Measurements from ENCODE around the gene RPUSD4. TPM values are rescaled to one million over a fixed set of nuclear protein-coding genes. Genes with fewer than 3 reads are reported as not detected.
A peak's percentile ranks its signal among the peaks of the same experiment; 100 is the strongest.
"Not testable (repeated sequence)": the region's sequence is repeated elsewhere in the genome, so short reads cannot be mapped to it uniquely, and the experiment has no call there.

RPUSD4 gene, protein sequence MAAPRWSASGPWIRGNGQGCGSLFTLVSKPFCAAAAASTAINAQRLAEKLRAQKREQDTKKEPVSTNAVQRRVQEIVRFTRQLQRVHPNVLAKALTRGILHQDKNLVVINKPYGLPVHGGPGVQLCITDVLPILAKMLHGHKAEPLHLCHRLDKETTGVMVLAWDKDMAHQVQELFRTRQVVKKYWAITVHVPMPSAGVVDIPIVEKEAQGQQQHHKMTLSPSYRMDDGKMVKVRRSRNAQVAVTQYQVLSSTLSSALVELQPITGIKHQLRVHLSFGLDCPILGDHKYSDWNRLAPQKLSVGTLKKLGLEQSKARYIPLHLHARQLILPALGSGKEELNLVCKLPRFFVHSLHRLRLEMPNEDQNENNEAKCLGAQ
- total RNA-seq = 18.0 and 19.0 TPM in 2 replicates

DNA sequence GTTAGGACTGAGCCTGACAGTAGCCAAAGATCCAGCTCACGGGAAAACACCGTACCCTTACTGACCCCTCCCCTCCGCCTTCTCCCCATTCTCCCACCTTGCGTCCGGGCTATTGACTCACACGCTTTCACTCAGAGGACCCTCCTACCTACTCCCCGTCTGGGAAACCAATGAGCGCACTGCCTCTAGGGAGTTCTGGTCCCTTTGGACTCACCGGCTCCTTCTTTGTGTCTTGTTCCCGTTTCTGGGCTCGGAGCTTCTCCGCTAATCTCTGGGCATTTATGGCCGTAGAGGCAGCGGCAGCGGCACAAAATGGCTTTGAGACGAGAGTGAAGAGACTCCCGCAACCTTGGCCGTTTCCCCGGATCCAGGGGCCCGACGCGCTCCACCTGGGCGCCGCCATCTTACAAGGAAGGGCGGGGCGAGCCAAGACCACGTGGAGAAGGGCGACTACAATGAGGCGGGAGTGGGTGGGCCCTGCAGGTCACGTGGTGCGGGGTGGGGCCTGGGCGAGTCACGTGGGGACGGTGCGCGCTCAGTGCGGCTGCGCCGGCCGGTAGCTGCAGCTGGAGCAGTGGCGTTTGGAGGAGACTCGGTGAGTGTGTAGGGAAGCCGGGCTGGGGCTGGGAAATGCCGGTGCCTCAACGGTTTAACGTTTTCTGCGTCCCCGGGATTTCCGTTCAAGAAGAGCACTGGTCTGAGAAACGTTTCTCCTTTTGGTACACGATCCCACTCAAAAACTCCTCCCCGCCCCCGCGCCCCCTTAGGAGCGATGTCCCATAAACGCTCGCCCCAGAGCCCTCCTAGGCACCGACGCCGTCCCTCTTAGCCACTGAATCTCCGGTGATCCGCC, at the start of gene RPUSD4, which contains the start of gene FAM118B:
Gene RPUSD4, minus strand, starts transcription at position 415 of the 853 bp plus-strand sequence. Its CDS starts 12 bp downstream, at position 403.
Gene FAM118B, plus strand, starts transcription at position 547 of the 853 bp plus-strand sequence. CDS start 23,220 bp downstream, outside the sequence.
- peak; percentile 97 for DNase-seq (ENCODE audit: low read depth)
- TF ChIP-seq, protein P1, sequence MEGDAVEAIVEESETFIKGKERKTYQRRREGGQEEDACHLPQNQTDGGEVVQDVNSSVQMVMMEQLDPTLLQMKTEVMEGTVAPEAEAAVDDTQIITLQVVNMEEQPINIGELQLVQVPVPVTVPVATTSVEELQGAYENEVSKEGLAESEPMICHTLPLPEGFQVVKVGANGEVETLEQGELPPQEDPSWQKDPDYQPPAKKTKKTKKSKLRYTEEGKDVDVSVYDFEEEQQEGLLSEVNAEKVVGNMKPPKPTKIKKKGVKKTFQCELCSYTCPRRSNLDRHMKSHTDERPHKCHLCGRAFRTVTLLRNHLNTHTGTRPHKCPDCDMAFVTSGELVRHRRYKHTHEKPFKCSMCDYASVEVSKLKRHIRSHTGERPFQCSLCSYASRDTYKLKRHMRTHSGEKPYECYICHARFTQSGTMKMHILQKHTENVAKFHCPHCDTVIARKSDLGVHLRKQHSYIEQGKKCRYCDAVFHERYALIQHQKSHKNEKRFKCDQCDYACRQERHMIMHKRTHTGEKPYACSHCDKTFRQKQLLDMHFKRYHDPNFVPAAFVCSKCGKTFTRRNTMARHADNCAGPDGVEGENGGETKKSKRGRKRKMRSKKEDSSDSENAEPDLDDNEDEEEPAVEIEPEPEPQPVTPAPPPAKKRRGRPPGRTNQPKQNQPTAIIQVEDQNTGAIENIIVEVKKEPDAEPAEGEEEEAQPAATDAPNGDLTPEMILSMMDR (IDR thresholded peaks at IDR 0.05; ENCODE audit: insufficient read depth, low read depth, low read length) = no peak
- H3K4me3 ChIP-seq (ENCODE audit: low read depth, low read length) = peak within 1 kb of the TSS; percentile 96

DNA sequence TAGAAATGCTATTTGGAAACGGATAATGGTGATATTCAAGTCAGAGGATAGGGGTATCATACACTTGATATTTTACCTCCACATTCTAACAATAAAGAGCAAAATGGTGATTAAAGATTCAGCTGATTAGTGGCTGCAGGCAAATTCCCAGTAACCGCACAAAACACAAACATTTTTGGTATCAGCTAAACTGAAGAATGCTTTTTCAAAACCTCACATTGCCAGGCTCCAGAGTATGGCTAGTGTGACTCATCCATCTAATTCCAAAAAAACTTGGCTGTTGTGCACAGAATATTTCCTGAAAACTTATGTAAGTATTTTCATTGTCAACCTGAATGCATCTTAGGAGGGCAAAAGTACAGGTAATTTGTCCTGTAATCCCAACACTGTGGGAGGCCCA, 46.3 kb upstream of the RPUSD4 start:
- DNase-seq (ENCODE audit: low read depth) = peak; percentile 70
- TF ChIP-seq, protein P1 (IDR thresholded peaks at IDR 0.05; ENCODE audit: insufficient read depth, low read depth, low read length) = no peak
- H3K4me3 ChIP-seq (ENCODE audit: low read depth, low read length) = no peak overlapping the region

DNA sequence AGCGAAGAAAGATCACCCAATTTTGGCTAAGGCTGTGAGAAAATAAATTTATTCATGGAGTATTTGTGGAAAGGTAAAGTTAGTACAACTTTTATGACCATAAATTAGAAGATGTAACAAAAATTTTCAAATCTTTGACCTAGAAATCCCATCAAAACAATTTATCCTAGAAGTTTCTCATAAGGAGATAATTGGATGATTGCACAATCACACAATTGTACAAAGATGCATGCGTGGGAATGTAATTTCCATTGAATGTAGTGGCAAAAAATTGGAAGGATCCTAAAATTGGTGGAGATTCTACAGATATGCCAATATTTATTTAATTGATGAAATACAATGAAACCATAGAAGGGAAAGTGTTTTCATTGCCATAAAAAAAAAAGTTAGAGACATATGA, 45.7 kb upstream of the RPUSD4 start:
- DNase-seq (ENCODE audit: low read depth) = peak; percentile 19
- TF ChIP-seq, protein P1 (IDR thresholded peaks at IDR 0.05; ENCODE audit: insufficient read depth, low read depth, low read length) = no peak
- H3K4me3 ChIP-seq (ENCODE audit: low read depth, low read length) = no peak overlapping the region

DNA sequence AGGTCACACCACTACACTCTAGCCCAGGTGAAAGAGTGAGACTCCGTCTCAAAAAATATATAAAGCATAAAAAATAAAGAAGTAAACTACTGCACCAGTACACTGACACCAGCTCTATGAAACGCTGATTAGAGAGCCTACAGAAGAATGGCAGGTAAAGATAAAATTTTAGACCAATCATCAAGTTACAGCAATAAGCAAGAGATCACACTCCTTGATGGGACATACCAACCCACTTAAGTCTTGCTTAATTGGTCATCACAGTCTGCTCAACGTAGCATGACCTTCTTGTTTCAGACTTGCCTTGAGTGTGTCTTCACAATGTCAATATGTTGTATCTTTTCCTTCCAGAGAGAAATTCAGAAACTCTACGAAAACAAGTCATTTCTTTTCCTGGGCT, 44.8 kb upstream of the RPUSD4 start:
- no peak overlapping the region for H3K4me3 ChIP-seq (ENCODE audit: low read depth, low read length)
- DNase-seq (ENCODE audit: low read depth) = no peak
- TF ChIP-seq, protein P1 (IDR thresholded peaks at IDR 0.05; ENCODE audit: insufficient read depth, low read depth, low read length) = no peak

DNA sequence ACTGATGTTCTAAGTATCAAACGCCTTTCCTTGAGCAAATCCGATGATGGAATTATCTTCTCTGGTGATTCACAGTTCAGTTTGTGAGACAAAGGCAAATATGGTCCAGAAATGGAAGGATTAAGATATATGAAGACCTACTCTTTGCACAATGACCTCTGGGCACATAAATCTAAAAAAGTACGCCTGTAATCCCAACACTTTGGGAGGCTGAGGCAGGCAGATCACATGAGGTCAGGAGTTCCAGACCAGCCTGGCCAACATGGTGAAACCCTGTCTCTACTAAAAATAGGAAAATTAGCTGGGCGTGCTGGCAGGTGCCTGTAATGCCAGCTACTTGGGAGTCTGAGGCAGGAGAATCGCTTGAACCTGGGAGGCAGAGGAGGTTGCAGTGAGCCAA, 44.1 kb upstream of the RPUSD4 start:
- DNase-seq (ENCODE audit: low read depth) = not testable (repeated sequence)

DNA sequence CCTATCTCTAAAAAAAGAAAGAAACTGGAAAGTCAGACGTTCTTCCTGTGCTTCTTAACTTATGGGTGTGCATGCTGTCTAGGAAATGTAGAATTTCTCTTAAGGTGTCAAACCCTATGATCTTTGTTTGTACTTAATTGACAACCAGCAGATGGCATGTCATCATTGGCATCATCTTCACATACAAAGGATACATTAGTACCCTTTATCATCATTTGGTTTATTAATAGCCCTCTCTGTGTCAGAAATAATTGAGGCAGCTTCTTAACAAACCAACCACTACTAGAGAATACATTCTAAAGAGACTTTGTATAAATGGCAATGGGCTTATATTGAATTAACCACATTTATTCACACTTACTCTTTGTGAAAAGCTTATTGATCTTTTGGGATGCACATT, 43.4 kb upstream of the RPUSD4 start:
- TF ChIP-seq, protein P1 (IDR thresholded peaks at IDR 0.05; ENCODE audit: insufficient read depth, low read depth, low read length) = no peak
- no peak overlapping the region for H3K4me3 ChIP-seq (ENCODE audit: low read depth, low read length)
- no peak for DNase-seq (ENCODE audit: low read depth)

More for the DNA sequence above, 44.1 kb upstream of the RPUSD4 start:
- H3K4me3 ChIP-seq (ENCODE audit: low read depth, low read length) = not testable (repeated sequence)

DNA sequence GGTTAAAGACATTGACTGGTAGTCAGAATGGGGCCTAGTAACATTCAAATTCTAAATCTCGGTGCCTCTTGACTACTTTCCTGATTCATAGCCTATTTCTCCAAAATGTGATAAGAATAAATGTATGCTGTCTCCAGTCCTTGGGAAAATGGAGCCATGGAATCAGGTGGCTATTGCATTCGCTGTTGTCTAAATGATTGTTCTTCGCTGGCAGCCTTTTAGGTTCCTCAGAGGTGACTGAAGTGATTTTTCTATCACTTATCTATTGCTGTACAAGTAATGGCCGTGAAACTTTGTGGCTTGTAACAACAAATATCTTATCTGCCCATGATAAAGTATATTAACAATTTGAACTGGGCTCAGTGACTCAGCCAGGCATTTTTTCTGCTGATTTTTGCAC, 41.8 kb upstream of the RPUSD4 start:
- no peak for DNase-seq (ENCODE audit: low read depth)
- TF ChIP-seq, protein P1 (IDR thresholded peaks at IDR 0.05; ENCODE audit: insufficient read depth, low read depth, low read length) = no peak

More for the DNA sequence above, 41.8 kb upstream of the RPUSD4 start:
- H3K4me3 ChIP-seq (ENCODE audit: low read depth, low read length) = no peak overlapping the region
